GM12878 (cell line): ENCODE measurements around the gene CD3D. TPM values are rescaled to one million over a fixed set of nuclear protein-coding genes. Genes with fewer than 3 reads are reported as not detected.
A peak's percentile ranks its signal among the peaks of the same experiment; 100 is the strongest.

Experiments
- ATF2 ChIP-seq: IDR thresholded peaks from 2 replicates; pipeline ENCODE4 v1.6.1; 2012; ENCODE audit warnings: low read length, inconsistent platforms
- BRCA1 ChIP-seq: IDR thresholded peaks from 2 replicates; pipeline ENCODE4 v1.6.1; 2011; ENCODE audit warnings: low read depth, low read length, improper control_type of control experiment
- CEBPB ChIP-seq, 2 experiments: fragments of 150-350 bp in 1 of 2; IDR thresholded peaks; 2 replicates each; pipeline ENCODE4 v1.6.1; 2012 to 2014; ENCODE audit warnings: low read depth in 2 of 2, low read length in 2 of 2, borderline replicate concordance in 1 of 2, inconsistent platforms in 1 of 2
- ELK1 ChIP-seq: IDR thresholded peaks from 2 replicates; pipeline ENCODE4 v1.6.1; 2012; ENCODE audit warnings: low read depth, low read length, improper control_type of control experiment
- EP300 ChIP-seq, 2 experiments: fragments of 150-350 bp in 1 of 2; IDR thresholded peaks; 2 replicates each; pipeline ENCODE4 v1.6.1; 2011 to 2012; ENCODE audit warnings: low read depth in 2 of 2, low read length in 2 of 2, borderline replicate concordance in 1 of 2, improper control_type of control experiment in 1 of 2, inconsistent platforms in 1 of 2; ENCODE audit not compliant: control insufficient read depth in 1 of 2
- KAT2A ChIP-seq: conservative IDR thresholded peaks from 2 replicates; pipeline ENCODE4 v1.6.1; 2011; ENCODE audit warnings: low read depth, low read length; ENCODE audit not compliant: control insufficient read depth
- MTA2 ChIP-seq: fragments of 450-650 bp; IDR thresholded peaks from 2 replicates; pipeline ENCODE4 v1.6.1; 2016; ENCODE audit warnings: low read depth, mild to moderate bottlenecking, moderate library complexity
- MXI1 ChIP-seq: fragments of 150-350 bp; IDR thresholded peaks from 2 replicates; pipeline ENCODE4 v1.6.1; 2011; ENCODE audit warnings: low read depth, mild to moderate bottlenecking, inconsistent platforms, low read length, improper control_type of control experiment
- NBN ChIP-seq: fragments of 450-650 bp; IDR thresholded peaks from 2 replicates; pipeline ENCODE4 v1.6.1; 2016
- NFIC ChIP-seq: IDR thresholded peaks from 2 replicates; pipeline ENCODE4 v1.6.1; 2012; ENCODE audit warnings: low read depth, mild to moderate bottlenecking, inconsistent platforms, low read length, moderate library complexity
- SMC3 ChIP-seq: IDR thresholded peaks from 2 replicates; pipeline ENCODE4 v1.6.1; 2011; ENCODE audit warnings: low read length, improper control_type of control experiment, borderline replicate concordance
- SREBF2 ChIP-seq: IDR thresholded peaks from 2 replicates; pipeline ENCODE4 v1.6.1; 2012; ENCODE audit warnings: mild to moderate bottlenecking, low read length
- ZBTB11 ChIP-seq: fragments of 450-650 bp; formaldehyde crosslinking; IDR thresholded peaks from 2 replicates; pipeline ENCODE4 v1.5.0; 2022; ENCODE audit warnings: mild to moderate bottlenecking, missing genetic modification characterization
- ZNF207 ChIP-seq: fragments of 450-650 bp; IDR thresholded peaks from 2 replicates; pipeline ENCODE4 v1.6.1; 2014; ENCODE audit warnings: antibody characterized with exemption, mild to moderate bottlenecking, borderline replicate concordance
- ZNF687 ChIP-seq: fragments of 450-650 bp; IDR thresholded peaks from 2 replicates; pipeline ENCODE4 v1.6.1; 2017; ENCODE audit warnings: mild to moderate bottlenecking, moderate library complexity
- polyA plus RNA-seq, 11 experiments: library from polyadenylated mRNA; depleted of rRNA in 4 of 11; unstranded in 6 of 11; stranded (reverse) in 5 of 11; fragments of >200 nt; fragmentation: Nextera tagmentation in 4 of 11; fragmentation: Illumina TruSeq in 1 of 11; extraction: Ambion mirVana in 4 of 11; extraction: Trizol in 1 of 11; gene quantifications; 1 replicate in 1 of 11; 2 replicates in 10 of 11; pipeline versions ENCODE4 v1.2.1 to v1.2.3, GENCODE V29; 2011 to 2016; ENCODE audit warnings: inconsistent platforms in 2 of 11, missing spikeins in 2 of 11, low read depth in 1 of 11
- total RNA-seq, 4 experiments: library from RNA; depleted of rRNA in 3 of 4; stranded (reverse); fragments of >200 nt in 3 of 4; fragmentation: Illumina TruSeq in 1 of 4; extraction: Trizol in 1 of 4; gene quantifications; 2 replicates each; pipeline versions ENCODE4 v1.2.1 to v1.2.3, GENCODE V29; 2013 to 2021

Gene CD3D
- total and polyA plus RNA-seq, 10 of the 15 experiments (the other 5 are each of a cell fraction or from before 2014, with no cell fraction given) = 0.13 to 0.69 (median 0.29) TPM; not detected in 6

- TF ChIP-seq ATF2 (no peak), EP300 (IDR thresholded peaks at IDR 0.05; ENCODE audit: borderline replicate concordance in 1 of 2, control insufficient read depth in 1 of 2, low read depth in 2 of 2, low read length in 2 of 2) (peak in 1 of 2 experiments; percentile 56; a peak in 1 of 4 replicates), SMC3 (peak; percentile 23; the same call in 1 of the 2 replicates), MXI1 (peak; percentile 89), CEBPB (IDR thresholded peaks at IDR 0.05; ENCODE audit: borderline replicate concordance in 1 of 2, low read depth in 2 of 2, low read length in 2 of 2) (peak in 1 of 2 experiments; percentile 48; a peak in 1 of 4 replicates), ZNF687 (peak; percentile 60; the same call in 1 of the 2 replicates), ZNF207 (peak; percentile 72; the same call in 1 of the 2 replicates), NBN (peak; percentile 98), KAT2A (no peak), ELK1 (peak; percentile 98), NFIC (no peak), ZBTB11 (CRISPR knock-in tag) (0 out of 2 replicates have a peak, but pooled peaks have one; percentile 40), SREBF2 (peak; percentile 70), BRCA1 (no peak), MTA2 (peak; percentile 45; the same call in 1 of the 2 replicates)
Observed at GRCh38 chr11:118359295-118359958, 16.9 kb upstream of the CD3D start, which contains the start of gene UBE4A (continued).
